Adrenal gland (tissue), 5 donors: ENCODE results near the gene INPP5A.

ENCODE experiments used
- CTCF ChIP-seq, 6 experiments: fragments of 450-650 bp in 4 of 6; fragments of 200-600 bp in 2 of 6; sonication (generic) in 1 of 6; IDR thresholded peaks; 1 replicate in 5 of 6; 2 replicates in 1 of 6; pipeline versions ENCODE4 v1.5.1 to v1.8.0; 2016 to 2021; ENCODE audit warnings: antibody characterized with exemption in 6 of 6, mild to moderate bottlenecking in 2 of 6, moderate library complexity in 1 of 6
- POLR2A ChIP-seq, 2 donors: fragments of 450-650 bp; IDR thresholded peaks; one replicate each; pipeline ENCODE4 v1.6.1; 2017; ENCODE audit warnings: antibody characterized with exemption in 2 of 2, mild to moderate bottlenecking in 2 of 2, moderate library complexity in 1 of 2
- donor health status: DM: no; HTN: no; CAD: no.

GRCh38 chr10:132744839-132745238 is 207.3 kb downstream of the INPP5A start:
- no peak for TF ChIP-seq CTCF (IDR thresholded peaks at IDR 0.05)
- TF ChIP-seq POLR2A (IDR thresholded peaks at IDR 0.05) = no peak
